GM18868 (cell line): Measurements from ENCODE around the gene NPHP4.

Experiments used
- ATAC-seq: cut with Tn5 transposase; IDR thresholded peaks from one replicate; pipeline ENCODE4 v1.9.1; 2021; ENCODE audit warnings: mild to moderate bottlenecking, moderate library complexity; ENCODE audit not compliant: unreplicated experiment

The NPHP4 gene

DNA sequence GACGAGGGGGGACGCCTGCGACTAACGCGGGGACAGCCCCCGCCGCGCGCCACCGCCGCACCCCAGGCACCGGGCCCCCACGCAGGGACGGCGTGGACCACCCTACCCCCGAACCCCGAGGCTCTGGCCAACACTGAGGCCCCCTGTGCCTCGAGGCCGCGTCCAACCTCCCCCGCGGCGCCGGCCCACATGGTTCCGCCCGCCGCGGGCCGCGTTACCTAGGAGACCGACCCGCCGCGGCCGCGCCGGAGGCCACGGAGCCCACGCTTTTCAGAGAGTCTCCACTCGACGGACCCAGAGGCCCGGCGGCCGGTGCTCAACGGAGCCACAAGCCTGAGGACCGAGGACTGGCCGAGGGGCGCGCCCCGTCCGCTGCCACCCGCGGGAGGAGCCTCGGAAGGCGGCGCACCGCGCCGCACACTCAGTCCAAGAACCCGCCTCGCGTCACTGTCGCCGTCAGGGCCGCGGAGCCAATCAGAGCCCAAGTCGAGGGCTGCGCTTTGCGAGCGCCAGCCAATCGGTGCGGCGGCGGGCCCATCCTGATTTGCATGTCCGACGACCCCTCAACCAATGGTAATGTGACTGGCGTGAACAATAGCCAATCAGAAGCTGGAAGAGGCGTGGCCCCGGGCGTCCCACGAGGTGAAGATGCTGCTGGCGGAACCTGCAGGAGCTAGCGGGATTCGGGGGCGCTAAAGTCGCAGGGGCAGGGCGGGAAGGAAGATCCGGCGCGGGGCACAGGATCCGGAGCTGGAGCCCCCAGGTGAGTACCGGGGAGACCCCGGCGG is at the start of gene NPHP4:
Gene NPHP4, minus strand, starts transcription at position 400 of the 788 bp plus-strand sequence. CDS start 6,136 bp downstream, outside the sequence.
- peak; percentile 91 for ATAC-seq

DNA sequence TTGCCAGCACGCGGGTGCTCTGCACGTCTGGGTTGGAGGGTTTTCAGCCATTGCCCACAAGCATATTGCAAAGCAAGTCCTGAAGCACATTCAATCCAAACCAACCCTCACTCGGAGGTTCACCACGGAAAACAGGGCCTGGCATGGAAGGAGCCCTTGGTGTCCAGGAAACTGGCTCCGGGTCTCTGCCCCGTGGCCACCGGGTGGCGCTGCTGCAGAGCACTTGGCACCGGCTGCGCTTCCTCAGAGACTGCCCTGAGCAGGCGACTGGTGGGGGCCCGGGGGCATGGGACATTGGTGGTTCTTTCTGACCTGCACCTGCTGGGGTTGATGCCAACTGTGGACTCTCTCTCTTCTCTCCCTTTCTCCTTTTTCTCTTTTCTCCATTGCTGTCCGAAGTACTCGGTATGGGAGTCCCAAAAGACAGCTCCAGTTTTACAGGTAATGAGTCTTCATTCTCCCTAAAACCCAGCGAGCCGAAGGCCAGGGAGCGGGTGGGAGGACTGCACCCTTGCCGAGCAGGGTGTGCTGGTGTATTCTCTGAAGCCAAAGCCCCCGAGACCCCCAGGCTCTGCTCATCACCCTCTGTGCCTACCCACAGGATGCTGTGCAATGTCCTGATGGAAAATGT is 49.3 kb upstream of the NPHP4 start:
- ATAC-seq = no peak

GRCh38 chr1:6040861-6041415 is 48.7 kb upstream of the NPHP4 start:
- no peak for ATAC-seq

DNA sequence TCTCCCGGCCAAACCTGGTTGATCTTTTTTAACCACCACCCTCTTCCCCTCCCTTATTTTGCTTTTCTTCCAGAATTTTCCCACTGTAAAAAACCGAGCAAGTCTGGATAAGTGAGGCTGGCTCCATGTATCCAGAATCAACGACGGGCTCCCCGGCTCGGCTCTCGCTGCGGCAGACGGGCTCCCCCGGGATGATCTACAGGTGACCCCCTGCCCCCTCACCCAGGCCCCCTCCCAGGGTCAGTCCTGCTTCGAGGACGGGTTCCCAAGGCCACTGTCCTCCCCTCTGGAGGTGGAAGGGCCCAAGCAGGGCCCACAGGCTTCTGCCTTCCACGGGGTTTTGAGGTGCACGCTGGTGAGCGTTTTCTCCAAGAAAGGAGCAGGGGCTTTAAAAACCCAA is 48.2 kb upstream of the NPHP4 start:
- ATAC-seq = no peak

- no peak for ATAC-seq
Measured at GRCh38 chr1:6039031-6039430, 46.8 kb upstream of the NPHP4 start.

DNA sequence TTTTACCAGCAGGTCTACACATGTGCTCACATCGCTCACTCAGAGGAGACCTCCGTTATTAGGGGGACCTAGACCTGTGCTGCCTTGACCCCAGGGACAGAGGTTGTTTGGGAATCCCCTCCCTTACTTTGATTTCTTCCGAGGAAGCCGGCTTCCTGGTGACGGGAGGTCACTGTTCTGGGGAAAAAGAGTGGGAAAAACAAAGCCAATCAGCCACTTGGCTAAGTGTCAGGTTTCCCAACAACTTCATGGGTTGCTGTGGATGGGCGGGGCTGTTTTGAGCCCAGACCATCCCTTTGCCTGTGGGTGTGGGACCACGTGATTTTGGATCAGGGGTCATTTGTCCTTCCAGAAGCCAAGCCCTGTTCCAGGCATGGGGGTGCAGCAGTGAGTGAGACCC is 46.4 kb upstream of the NPHP4 start:
- no peak for ATAC-seq

- ATAC-seq = no peak
Measured at GRCh38 chr1:6037338-6037762, 45.1 kb upstream of the NPHP4 start.

GRCh38 chr1:6035719-6036118 is 43.5 kb upstream of the NPHP4 start:
- ATAC-seq = no peak

DNA sequence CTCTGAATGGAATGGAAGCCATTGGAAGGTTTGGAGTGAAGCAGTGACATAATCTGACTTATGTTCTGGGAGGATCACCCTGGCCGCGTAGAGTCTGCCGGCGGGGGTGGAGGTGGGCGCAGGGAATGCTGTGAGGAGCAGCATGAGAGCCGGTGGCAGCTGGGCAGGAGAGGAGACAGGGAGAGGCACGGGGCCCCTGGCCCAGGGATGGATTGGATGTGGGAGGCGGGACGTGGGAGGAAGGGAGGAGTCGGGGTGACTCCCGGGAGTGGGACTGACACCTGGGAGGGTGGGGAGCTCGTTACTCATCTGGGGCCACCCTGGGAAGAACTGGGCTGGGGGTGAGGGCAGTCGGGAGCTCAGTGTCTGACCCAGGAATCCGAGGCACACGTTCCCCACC is 43.1 kb upstream of the NPHP4 start:
- no peak for ATAC-seq

- ATAC-seq = no peak
Measured at GRCh38 chr1:6034750-6035096, 42.5 kb upstream of the NPHP4 start.

DNA sequence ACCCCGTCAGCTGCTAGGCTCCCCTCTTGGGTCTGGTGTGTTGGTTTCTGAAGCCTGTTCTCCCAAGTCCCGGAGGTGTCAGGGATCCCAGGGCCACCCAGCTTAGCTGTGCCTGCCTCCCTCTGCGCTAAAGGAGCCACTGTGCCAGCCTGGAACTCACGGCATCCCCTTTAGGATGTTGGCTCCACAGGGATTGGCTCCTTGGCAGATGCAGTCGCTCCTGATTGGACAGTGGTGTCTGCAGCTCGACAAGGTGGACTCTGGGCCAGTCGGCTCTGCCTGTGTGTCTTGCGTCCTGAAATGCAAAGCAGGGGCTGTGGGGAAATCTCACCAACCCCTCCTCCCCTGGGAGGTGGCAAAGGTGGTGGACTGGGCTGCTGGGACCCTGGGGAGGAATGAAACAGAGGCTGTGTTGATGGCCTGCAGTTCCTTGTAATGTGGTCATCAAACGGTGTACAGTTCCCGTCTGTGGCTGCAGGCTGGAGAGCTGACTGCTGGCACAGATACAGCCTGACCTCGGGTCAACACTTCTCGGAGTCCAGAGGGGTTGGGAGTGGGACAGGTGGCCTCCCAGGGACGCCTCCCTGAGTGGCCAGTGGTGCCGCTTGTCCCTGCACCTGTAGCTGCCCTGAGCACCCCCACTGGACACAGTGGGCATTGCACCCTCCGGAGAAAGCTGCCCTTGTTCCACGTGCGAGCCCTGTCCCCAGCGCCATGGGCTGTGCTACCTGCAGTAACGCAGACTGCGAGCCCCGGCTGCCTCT is 41.9 kb upstream of the NPHP4 start:
- no peak for ATAC-seq

DNA sequence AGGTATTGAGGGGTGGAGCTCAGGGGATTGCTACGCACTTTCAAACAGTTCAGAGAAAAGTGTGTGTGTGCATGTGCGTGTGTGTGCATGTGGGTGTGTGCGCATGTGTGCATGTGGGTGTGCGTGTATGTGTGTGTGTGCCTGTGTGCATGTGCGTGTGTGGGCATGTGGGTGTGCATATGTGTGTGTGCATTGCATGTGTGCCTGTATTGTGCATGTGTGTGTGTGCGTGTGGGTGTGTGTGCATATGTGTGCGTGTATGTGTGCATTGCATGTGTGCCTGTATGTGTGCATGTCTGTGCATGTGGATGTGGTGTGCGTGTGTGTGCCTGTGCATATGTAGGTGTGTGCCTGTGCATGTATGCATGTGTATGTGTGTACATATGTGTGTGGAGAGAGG is 40.9 kb upstream of the NPHP4 start:
- no peak for ATAC-seq

GRCh38 chr1:6030547-6031261 is 38.5 kb upstream of the NPHP4 start:
- no peak for ATAC-seq

- ATAC-seq = no peak
Measured at GRCh38 chr1:6030132-6030531, 37.9 kb upstream of the NPHP4 start.

- no peak for ATAC-seq
Measured at GRCh38 chr1:6029351-6029750, 37.1 kb upstream of the NPHP4 start.

DNA sequence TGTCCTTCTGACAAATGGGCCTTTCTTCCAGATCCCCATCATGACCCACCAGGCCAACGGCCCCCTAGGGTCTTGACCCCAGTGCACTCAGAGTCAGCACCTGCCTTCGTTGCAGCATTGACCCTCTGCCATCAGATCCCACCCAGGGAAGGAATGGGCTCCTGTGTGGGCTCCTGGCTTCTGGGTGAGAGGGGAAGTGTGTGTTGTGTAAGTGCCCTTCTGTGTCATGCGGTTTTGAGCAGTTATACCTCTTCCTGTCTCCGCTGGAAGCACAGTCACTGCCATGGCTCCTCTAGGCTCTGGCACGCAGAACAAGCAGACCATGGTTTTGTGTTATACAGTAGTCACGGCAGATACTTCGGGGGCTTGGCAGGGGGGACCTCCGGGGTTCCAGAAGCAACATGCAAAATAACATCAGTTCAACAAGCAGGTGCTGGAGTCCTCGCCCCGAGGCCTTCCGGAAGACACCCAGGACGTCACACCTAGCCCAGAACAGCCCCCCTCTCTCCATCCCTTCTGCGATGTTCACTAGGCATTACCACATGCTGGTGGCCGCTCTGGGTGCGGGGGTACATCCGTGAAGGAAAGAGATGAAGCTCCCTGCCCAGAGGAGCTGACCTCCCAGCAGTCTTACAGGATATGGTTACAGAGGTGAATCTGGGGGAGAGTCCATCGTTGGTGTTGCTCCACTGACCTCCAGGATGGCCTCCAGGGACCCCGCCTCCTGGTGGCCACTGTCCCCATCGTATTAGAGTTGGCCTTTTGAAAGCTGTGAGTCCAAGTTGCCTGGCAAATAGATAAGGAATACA is 36.0 kb upstream of the NPHP4 start:
- ATAC-seq = peak; percentile 38

- no peak for ATAC-seq
Measured at GRCh38 chr1:6027591-6027990, 35.4 kb upstream of the NPHP4 start.

DNA sequence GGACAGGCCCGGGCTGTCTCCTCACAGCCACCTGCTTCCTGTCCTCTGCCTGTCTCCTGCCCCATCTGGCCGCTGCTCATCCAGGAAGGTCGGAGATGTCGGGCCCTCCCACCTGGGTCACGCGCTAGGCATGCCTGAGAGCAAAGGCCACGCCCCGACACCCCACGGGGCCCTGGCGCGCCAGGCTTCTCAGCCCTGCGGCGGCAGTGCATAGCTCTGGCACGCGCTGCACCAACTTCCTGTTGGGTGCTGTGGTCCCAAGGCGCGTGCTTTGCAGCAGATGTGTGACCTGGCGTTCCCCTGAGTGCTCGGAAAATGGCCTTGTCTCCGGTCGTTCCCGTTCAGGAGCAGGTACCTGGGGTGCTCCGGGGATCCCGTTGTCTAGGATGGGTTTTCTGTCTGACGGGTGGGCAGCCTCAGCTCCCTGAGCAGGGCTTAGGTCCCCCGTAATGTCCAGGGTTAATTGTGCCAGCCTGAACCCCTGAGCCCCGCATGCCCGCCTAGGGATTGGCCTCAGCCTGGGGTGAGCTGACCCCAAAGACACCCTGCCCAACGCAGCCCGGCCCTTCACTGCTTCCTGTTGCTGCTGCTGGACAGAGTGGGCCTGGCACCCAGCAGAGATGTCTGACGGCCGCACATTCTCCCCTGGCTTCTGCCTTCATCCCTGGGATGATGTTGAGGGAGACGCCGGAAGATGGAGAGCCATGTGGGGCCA is 34.0 kb upstream of the NPHP4 start:
- ATAC-seq = peak; percentile 76

- ATAC-seq = no peak
Measured at GRCh38 chr1:6025269-6026094, 33.3 kb upstream of the NPHP4 start.
